WERI-Rb-1 (cell line): ENCODE measurements around the gene KRTAP5-5.
"Not testable (repeated sequence)": the region's sequence is repeated elsewhere in the genome, so short reads cannot be mapped to it uniquely, and the experiment has no call there.

Experiments
- DNase-seq: peaks from one replicate; pipeline ENCODE4 v3.0.0-alpha.2; 2020
- H3K27ac ChIP-seq: fragments of 250-450 bp; sonication (Bioruptor Pico); 2 replicates; pipeline ENCODE4 v1.5.1; 2020; ENCODE audit warnings: mild to moderate bottlenecking, moderate library complexity
- H3K27me3 ChIP-seq: fragments of 250-450 bp; sonication (Bioruptor Pico); 2 replicates; pipeline ENCODE4 v1.5.1; 2021; ENCODE audit warnings: mild to moderate bottlenecking, low read depth, moderate library complexity; ENCODE audit not compliant: insufficient read depth, severe bottlenecking
- H3K36me3 ChIP-seq: fragments of 250-450 bp; sonication (Bioruptor Pico); 2 replicates; pipeline ENCODE4 v1.5.1; 2020; ENCODE audit warnings: mild to moderate bottlenecking, moderate library complexity
- H3K4me3 ChIP-seq: 2 replicates; pipeline ENCODE4 v1.5.1; 2011; ENCODE audit warnings: low read depth, mild to moderate bottlenecking, control low read depth, low read length
- H3K9me3 ChIP-seq: fragments of 250-450 bp; sonication (Bioruptor Pico); 2 replicates; pipeline ENCODE4 v1.5.1; 2021; ENCODE audit warnings: mild to moderate bottlenecking, moderate library complexity; ENCODE audit not compliant: severe bottlenecking
- CTCF ChIP-seq: IDR thresholded peaks from 2 replicates; pipeline ENCODE4 v1.5.1; 2011; ENCODE audit warnings: low read depth, mild to moderate bottlenecking, control low read depth, inconsistent platforms, low read length

The KRTAP5-5 gene

GRCh38 chr11:1668911-1669473 is 39.4 kb downstream of the KRTAP5-5 start:
- TF ChIP-seq CTCF: no peak
- H3K27ac ChIP-seq: no peak overlapping the region
- H3K9me3 ChIP-seq: no peaks in the 10 kb centered on the region
- H3K27me3 ChIP-seq: peaks cover 47% of the 10 kb centered on the region
- DNase-seq: no peak
- no peak overlapping the region for H3K4me3 ChIP-seq
- no peaks in the 10 kb centered on the region for H3K36me3 ChIP-seq

GRCh38 chr11:1669546-1670218 is 40.1 kb downstream of the KRTAP5-5 start:
- no peak for DNase-seq
- Histone ChIP-seq H3K9me3 (no peaks in the 10 kb centered on the region), H3K27ac (no peak overlapping the region), H3K4me3 (no peak overlapping the region), H3K27me3 (peaks cover 54% of the 10 kb centered on the region), H3K36me3 (no peaks in the 10 kb centered on the region)
- no peak for TF ChIP-seq CTCF

GRCh38 chr11:1670457-1670856 is 40.9 kb downstream of the KRTAP5-5 start:
- not testable (repeated sequence) for H3K9me3 ChIP-seq, DNase-seq, H3K36me3 ChIP-seq, H3K4me3 ChIP-seq, H3K27ac ChIP-seq
- H3K27me3 ChIP-seq: peaks cover 62% of the 10 kb centered on the region

GRCh38 chr11:1670905-1671371 is 41.4 kb downstream of the KRTAP5-5 start:
- Histone ChIP-seq H3K36me3 (no peaks in the 10 kb centered on the region), H3K27me3 (peaks cover 66% of the 10 kb centered on the region), H3K9me3 (no peaks in the 10 kb centered on the region), H3K27ac (no peak overlapping the region), H3K4me3 (no peak overlapping the region)
- no peak for TF ChIP-seq CTCF
- no peak for DNase-seq

- Histone ChIP-seq H3K36me3 (no peaks in the 10 kb centered on the region), H3K4me3 (no peak overlapping the region), H3K9me3 (no peaks in the 10 kb centered on the region), H3K27me3 (peaks cover 74% of the 10 kb centered on the region), H3K27ac (no peak overlapping the region)
- DNase-seq: no peak
- TF ChIP-seq CTCF: no peak
These were observed 42.1 kb downstream of the KRTAP5-5 start for GRCh38 chr11:1671658-1672057.

GRCh38 chr11:1672613-1673350 is 43.2 kb downstream of the KRTAP5-5 start:
- TF ChIP-seq CTCF: no peak
- Histone ChIP-seq H3K27ac (no peak overlapping the region), H3K4me3 (no peak overlapping the region), H3K36me3 (no peaks in the 10 kb centered on the region), H3K9me3 (no peaks in the 10 kb centered on the region), H3K27me3 (peaks cover 77% of the 10 kb centered on the region)
- no peak for DNase-seq
